Measurements from ENCODE around the gene TSNAX. TPM values are rescaled to one million over a fixed set of nuclear protein-coding genes. Genes with fewer than 3 reads are reported as not detected.

TSNAX gene
- polyA plus RNA-seq, 1 donor (not counting 4 experiments of a cell fraction or from before 2014, with no cell fraction given): 32.6 TPM

DNA sequence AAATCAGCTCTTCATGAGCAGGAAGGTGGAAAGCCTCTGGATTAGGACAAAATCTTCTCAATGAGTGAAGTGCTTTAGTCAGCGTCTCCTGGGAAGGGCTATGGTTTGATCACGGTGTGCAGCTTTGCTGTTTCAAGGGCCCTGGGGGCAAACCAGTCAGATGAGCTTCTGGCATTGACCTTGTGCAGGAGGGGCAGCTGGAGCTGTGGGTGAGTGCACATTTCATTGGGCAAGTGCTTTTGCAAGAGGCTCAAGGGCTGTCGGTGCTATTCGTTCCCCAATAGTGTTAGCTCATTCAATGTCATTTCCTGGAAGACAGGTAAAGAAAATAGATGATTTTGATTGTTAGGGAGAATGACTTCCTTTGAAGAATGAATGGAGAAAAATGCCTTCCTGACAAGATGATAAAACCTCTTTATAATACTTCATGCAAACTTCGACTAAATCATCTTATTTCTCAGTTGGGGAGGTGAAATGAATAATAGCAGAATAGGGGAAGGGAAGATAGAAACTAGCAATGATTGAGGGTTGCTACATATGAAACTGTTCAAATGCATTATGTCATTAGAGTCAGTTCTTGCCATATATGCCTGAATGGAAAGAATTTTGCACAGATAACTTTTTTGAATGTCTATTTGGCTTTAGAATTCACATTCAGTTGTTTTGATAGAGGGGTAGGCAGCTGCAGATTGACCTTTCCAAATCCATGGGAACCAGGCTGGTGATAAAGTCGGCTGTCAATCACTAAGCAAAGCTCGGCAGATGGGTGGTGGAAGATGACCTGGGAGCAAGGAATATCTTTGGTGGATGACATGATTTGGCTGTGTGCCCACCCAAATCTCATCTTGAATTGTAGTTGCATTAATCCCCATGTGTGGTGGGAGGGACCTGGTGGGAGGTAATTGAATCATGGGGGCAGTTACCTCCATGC is 85.2 kb downstream of the TSNAX start:
- DNase-seq (ENCODE audit: low read depth, low spot score) (no peak), FAIRE-seq (no peak)
- H3K9ac ChIP-seq (ENCODE audit: control insufficient read depth, extremely low read depth, insufficient read depth, low read length): no peak overlapping the region
- H2AFZ ChIP-seq (ENCODE audit: control insufficient read depth, low read length): no peak overlapping the region
- TF ChIP-seq CTCF (optimal IDR thresholded peaks at IDR 0.05 in 1 of 3, IDR thresholded peaks at IDR 0.05 in 1 of 3, conservative IDR thresholded peaks at IDR 0.05 in 1 of 3; ENCODE audit: extremely low read depth in 1 of 3, insufficient read depth in 2 of 3, low read length in 3 of 3) (no peak), EZH2 (IDR thresholded peaks at IDR 0.05; ENCODE audit: low read length) (no peak)
- no peak overlapping the region for H3K4me3 ChIP-seq (ENCODE audit: control insufficient read depth in 2 of 3, extremely low read depth in 1 of 3, insufficient read depth in 2 of 3, low read depth in 1 of 3, low read length in 3 of 3)
- dilution Hi-C loops (cut with MboI; ENCODE audit: extremely low pct_ligation_motif_present, low sequenced_read_pairs): no loop called here
- no peaks in the 10 kb centered on the region for H3K79me2 ChIP-seq (ENCODE audit: control insufficient read depth, insufficient read depth, low read length)
- no peaks in the 10 kb centered on the region for H3K9me3 ChIP-seq (ENCODE audit: control insufficient read depth, low read depth, low read length)
- no peak overlapping the region for H3K4me2 ChIP-seq (ENCODE audit: control insufficient read depth, extremely low read depth, insufficient read depth, low read depth, low read length)
- no peak overlapping the region for H3K27ac ChIP-seq (ENCODE audit: control insufficient read depth, insufficient read depth, low read length)
- no peaks in the 10 kb centered on the region for H3K9me1 ChIP-seq (ENCODE audit: control insufficient read depth, extremely low read depth, insufficient read depth, low read length)
- H3K36me3 ChIP-seq (ENCODE audit: control insufficient read depth in 2 of 2, extremely low read depth in 1 of 2, insufficient read depth in 2 of 2, low read length in 2 of 2): no peaks in the 10 kb centered on the region
- H3K4me1 ChIP-seq (ENCODE audit: control insufficient read depth, extremely low read depth, insufficient read depth, low read length): no peaks in the 10 kb centered on the region
- H4K20me1 ChIP-seq (ENCODE audit: control insufficient read depth, extremely low read depth, insufficient read depth, low read length): no peaks in the 10 kb centered on the region
- H3K27me3 ChIP-seq (ENCODE audit: control insufficient read depth, extremely low read depth, insufficient read depth, low read length): no peaks in the 10 kb centered on the region

Other genes with a start within 250 kb of the TSNAX start
- 6.0 to 7.1 TPM (median 6.9 TPM) in 3 replicates for gene EXOC8, start 190.8 kb upstream of the TSNAX start, polyA plus RNA-seq
- gene SPRTN, start 190.4 kb upstream of the TSNAX start, polyA plus RNA-seq: 15.7 to 17.4 TPM (median 16.8 TPM) in 3 replicates
- gene EGLN1, start 106.4 kb upstream of the TSNAX start, polyA plus RNA-seq: 15.5 to 34.1 TPM (median 17.6 TPM) in 3 replicates
- 0.28 to 0.47 TPM (median 0.42 TPM) in 3 replicates for gene DISC1, start 98.1 kb downstream of the TSNAX start, polyA plus RNA-seq